HG03469 (cell line): ENCODE data around the gene WRAP73.

ENCODE experiments used
- ATAC-seq: cut with Tn5 transposase; IDR thresholded peaks from one replicate; pipeline ENCODE4 v1.9.1; 2021; ENCODE audit warnings: mild to moderate bottlenecking, moderate library complexity, moderate number of reproducible peaks; ENCODE audit not compliant: unreplicated experiment

The WRAP73 gene, protein sequence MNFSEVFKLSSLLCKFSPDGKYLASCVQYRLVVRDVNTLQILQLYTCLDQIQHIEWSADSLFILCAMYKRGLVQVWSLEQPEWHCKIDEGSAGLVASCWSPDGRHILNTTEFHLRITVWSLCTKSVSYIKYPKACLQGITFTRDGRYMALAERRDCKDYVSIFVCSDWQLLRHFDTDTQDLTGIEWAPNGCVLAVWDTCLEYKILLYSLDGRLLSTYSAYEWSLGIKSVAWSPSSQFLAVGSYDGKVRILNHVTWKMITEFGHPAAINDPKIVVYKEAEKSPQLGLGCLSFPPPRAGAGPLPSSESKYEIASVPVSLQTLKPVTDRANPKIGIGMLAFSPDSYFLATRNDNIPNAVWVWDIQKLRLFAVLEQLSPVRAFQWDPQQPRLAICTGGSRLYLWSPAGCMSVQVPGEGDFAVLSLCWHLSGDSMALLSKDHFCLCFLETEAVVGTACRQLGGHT

GRCh38 chr1:3649342-3650247 is at the start of gene WRAP73:
WRAP73 (minus strand) TSS chr1:3650103; CDS start chr1:3649999, 104 bp downstream.
- peak; percentile 73 for ATAC-seq

DNA sequence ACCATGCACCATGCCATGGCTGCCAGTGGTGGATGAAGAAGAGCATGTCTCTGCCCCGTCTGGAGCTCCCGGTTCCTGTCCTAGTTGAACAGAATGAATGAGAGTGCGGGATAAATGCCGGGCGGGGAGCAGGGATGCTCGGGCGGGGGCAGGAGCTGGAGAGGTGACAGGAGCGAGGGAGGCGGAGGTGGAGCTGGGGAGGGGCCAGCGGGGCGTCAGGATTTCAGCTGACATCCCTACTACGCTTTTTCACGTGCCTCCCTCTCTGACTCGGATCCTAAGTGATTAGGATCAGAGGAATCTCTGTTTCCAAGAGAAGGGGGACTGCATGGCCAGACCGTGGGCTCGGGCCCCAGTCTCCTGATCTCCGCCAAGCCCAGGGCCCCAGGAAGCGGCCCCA is 49.7 kb upstream of the WRAP73 start:
- ATAC-seq: no peak

GRCh38 chr1:3698660-3699408 is 48.9 kb upstream of the WRAP73 start:
- ATAC-seq: no peak

DNA sequence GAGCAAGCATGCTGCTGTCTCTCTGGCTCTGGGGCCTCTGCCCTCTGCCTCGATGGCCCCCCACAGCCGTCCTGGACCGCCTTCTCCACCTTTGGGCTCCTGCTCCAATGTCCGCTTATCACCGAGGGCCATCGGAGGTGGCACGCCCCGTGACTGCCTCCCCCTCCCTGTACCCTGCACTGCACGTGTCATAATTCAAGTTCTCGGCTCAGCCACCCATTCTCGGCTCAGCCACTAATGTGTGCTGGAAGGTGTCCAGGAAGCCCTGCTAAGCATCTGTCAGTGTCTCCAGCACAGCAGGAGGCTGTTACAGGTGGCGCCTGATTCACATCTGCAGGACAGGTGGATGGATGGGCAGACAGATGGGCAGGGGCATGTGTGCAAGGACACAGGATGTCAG is 47.9 kb upstream of the WRAP73 start:
- no peak for ATAC-seq

DNA sequence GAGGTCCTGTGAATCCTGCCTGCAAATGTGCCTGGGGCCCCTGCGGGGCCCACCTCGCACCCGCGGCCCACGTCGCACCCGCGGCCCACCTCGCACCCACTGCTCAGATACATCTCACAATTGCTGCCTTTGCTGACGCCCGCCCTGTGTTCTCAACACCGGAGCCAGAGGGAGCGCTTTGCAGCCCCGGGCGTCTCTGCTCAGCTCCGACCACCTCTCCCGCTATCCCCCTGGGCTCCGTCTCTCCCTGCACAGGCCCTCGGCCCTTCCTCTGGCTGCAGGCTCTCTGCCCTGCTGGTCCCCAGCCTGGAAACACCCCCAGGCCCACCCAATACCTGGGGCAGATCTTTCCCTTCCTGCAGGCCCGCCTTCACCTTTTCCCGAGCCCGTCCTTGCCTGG is 47.2 kb upstream of the WRAP73 start:
- ATAC-seq: no peak

- ATAC-seq: no peak
These were observed 46.8 kb upstream of the WRAP73 start for GRCh38 chr1:3696689-3697088.

- ATAC-seq: no peak
These were observed 45.7 kb upstream of the WRAP73 start for GRCh38 chr1:3695326-3696217.

- no peak for ATAC-seq
These were observed 43.4 kb upstream of the WRAP73 start for GRCh38 chr1:3693321-3693720.

DNA sequence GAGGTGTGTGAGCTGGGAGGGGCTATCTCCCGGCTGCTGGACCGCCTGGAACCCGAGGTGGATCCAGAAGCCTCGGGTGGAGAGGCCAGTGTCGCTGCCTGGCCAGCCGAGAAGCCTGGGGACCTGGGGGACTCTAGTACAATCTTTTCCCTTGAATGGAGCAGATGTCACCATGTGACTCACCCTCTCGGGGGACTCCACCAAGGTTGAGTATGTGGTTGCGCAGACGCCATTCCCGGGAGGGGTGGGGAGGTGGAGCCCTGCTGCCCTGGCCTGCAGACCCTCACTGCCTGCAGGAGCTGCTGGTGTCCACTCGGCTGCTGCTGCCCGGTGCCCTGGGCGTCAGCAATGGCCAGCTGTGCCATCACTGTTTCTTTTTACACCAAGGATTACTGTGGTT is 42.7 kb upstream of the WRAP73 start:
- no peak for ATAC-seq

- no peak for ATAC-seq
These were observed 41.7 kb upstream of the WRAP73 start for GRCh38 chr1:3691421-3692204.

DNA sequence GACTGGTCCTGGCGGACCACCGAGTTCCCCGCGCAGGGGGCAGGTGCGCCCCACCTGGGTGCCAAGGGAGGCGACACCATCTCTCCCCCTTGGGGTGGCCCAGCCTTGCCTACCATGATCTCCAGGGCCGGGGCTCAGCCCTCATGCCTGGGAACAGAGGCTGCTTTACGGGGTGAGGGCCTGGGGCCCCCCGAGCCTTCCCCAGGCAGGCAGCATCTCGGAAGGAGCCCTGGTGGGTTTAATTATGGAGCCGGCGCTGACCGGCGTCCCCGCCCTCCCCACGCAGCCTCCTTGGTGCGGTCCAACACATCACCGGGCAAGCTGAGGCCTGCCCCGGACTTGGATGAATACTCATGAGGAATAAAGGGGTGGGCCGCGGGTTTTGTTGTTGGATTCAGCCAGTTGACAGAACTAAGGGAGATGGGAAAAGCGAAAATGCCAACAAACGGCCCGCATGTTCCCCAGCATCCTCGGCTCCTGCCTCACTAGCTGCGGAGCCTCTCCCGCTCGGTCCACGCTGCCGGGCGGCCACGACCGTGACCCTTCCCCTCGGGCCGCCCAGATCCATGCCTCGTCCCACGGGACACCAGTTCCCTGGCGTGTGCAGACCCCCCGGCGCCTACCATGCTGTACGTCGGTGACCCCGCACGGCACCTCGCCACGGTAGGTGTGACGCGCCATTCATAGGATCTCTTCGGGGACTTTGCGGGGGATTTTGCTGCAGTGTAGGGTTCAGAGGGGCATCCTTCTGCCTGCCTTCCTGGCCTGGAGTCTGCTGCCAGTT is 40.6 kb upstream of the WRAP73 start:
- ATAC-seq: no peak

- no peak for ATAC-seq
These were observed 39.3 kb upstream of the WRAP73 start for GRCh38 chr1:3689138-3689750.

DNA sequence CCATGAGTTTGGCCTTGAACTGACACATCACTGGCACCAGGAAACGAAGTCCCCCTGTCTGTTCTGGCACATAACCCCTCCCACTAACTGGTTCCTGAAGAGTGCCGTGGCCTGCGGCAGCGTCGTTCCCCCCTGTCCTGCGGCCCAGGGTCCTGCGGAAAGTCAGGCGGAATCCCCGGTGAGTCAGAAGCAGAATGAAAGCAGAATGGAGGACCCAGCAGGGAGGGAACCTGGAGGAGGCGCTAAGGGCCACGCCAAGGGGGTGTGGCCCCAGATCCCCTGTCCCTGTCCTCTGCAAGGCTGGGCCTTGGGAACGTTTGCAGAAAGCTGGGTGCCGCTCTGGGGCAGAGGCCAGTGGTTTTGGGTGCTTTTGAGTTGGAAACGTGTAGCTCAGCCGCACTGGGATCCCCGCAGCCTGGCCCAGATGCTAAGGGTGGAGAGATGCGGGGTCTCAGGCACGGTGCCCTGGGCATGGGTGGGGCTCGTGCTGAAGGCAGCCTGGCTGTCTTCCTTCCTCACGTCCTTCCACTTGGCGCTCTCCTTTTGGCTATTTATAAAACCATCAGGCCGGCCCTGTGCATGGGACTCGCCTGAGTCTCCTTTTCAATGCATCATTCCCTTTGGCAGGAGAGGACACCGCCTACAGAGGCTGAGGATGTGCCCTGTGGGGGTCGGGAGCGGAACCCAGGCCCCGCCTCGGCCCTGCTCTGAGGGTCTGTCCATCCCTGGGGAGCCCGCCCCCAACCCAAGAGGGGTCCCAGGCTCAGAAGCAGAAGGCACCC is 38.6 kb upstream of the WRAP73 start:
- no peak for ATAC-seq

- no peak for ATAC-seq
These were observed 37.6 kb upstream of the WRAP73 start for GRCh38 chr1:3687504-3687903.

DNA sequence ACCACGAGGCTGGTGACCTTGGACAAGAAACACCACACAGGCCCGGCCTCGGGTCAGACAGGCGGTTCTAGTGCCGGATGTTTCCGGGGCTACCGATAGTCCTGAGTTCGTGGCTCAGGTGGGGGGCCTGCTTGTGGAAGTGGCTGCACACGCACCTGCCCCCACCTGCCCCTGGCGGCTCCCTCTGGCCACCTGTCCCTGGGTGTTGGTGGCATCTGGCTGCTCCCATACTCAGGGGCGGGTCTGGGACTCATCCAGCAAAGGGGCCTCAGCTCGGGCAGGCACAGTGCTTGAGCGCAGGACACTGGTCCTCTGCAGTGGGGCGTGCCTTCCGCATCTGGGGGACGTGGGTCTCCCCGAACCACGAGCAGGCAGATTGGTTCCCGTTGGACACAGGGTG is 36.0 kb upstream of the WRAP73 start:
- ATAC-seq: no peak

GRCh38 chr1:3685222-3685621 is 35.3 kb upstream of the WRAP73 start:
- no peak for ATAC-seq

GRCh38 chr1:3683992-3684391 is 34.1 kb upstream of the WRAP73 start:
- ATAC-seq: no peak
